Measurements from ENCODE around the gene PTEN. TPM values are rescaled to one million over a fixed set of nuclear protein-coding genes. Genes with fewer than 3 reads are reported as not detected.

The PTEN gene
- total RNA-seq, 1 experiment from 2014 or later: 281 TPM

- no peak overlapping the region for H3K27ac ChIP-seq (ENCODE audit: low read length)
- H3K9me3 ChIP-seq (ENCODE audit: low read length): no peaks in the 10 kb centered on the region
- no peaks in the 10 kb centered on the region for H3K36me3 ChIP-seq (ENCODE audit: insufficient read depth, low read length)
- no peak overlapping the region for H3K4me2 ChIP-seq (ENCODE audit: low read depth, low read length, poor library complexity, severe bottlenecking)
- H3K79me2 ChIP-seq (ENCODE audit: low read length): no peaks in the 10 kb centered on the region
- peak; percentile 23 for DNase-seq
- H4K20me1 ChIP-seq (ENCODE audit: insufficient read depth, low read depth, low read length): no peaks in the 10 kb centered on the region
- H3K4me3 ChIP-seq (ENCODE audit: low read length): no peak overlapping the region
- H3K9ac ChIP-seq (ENCODE audit: low read length): no peak overlapping the region
- no peaks in the 10 kb centered on the region for H3K27me3 ChIP-seq (ENCODE audit: low read length)
- no peaks in the 10 kb centered on the region for H3K4me1 ChIP-seq (ENCODE audit: low read length)
- no peak overlapping the region for H2AFZ ChIP-seq (ENCODE audit: low read length)
- no peaks in the 10 kb centered on the region for H3K9me2 ChIP-seq (replicated peaks; ENCODE audit: insufficient read depth, low read length)
These were observed 123.8 kb downstream of the PTEN start for GRCh38 chr10:87987206-87987605.

- no peaks in the 10 kb centered on the region for H4K20me1 ChIP-seq (ENCODE audit: insufficient read depth, low read depth, low read length)
- no peaks in the 10 kb centered on the region for H3K9me2 ChIP-seq (replicated peaks; ENCODE audit: insufficient read depth, low read length)
- no peaks in the 10 kb centered on the region for H3K79me2 ChIP-seq (ENCODE audit: low read length)
- H2AFZ ChIP-seq (ENCODE audit: low read length): no peak overlapping the region
- no peaks in the 10 kb centered on the region for H3K4me1 ChIP-seq (ENCODE audit: low read length)
- no peaks in the 10 kb centered on the region for H3K36me3 ChIP-seq (ENCODE audit: insufficient read depth, low read length)
- no peaks in the 10 kb centered on the region for H3K27me3 ChIP-seq (ENCODE audit: low read length)
- no peak overlapping the region for H3K9ac ChIP-seq (ENCODE audit: low read length)
- H3K4me2 ChIP-seq (ENCODE audit: low read depth, low read length, poor library complexity, severe bottlenecking): no peak overlapping the region
- no peak for DNase-seq
- no peaks in the 10 kb centered on the region for H3K9me3 ChIP-seq (ENCODE audit: low read length)
- no peak overlapping the region for H3K4me3 ChIP-seq (ENCODE audit: low read length)
- no peak overlapping the region for H3K27ac ChIP-seq (ENCODE audit: low read length)
These were observed 128.5 kb downstream of the PTEN start for GRCh38 chr10:87991946-87992345.

DNA sequence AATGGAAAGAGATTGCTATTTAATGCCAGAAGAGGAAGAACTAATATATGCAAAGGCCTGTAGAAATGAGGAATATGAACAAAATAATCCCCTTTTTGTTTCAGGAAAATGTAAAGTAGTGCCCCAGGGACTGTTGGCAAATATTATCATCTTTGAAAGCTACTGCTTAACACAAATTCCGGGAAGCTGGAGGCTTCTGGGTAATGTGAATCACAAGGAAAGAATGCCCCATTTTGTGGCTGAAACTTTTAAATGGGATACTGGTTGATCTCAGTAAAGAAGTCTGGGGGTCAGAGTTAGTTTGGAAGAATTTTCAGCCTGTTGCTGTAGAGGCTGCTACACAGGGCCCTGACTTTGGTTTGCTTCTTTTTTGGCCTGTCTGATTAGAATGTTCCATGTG is 141.0 kb downstream of the PTEN start:
- H3K4me3 ChIP-seq (ENCODE audit: low read length): no peak overlapping the region
- no peaks in the 10 kb centered on the region for H3K36me3 ChIP-seq (ENCODE audit: insufficient read depth, low read length)
- no peak overlapping the region for H3K4me2 ChIP-seq (ENCODE audit: low read depth, low read length, poor library complexity, severe bottlenecking)
- no peaks in the 10 kb centered on the region for H3K27me3 ChIP-seq (ENCODE audit: low read length)
- H3K9me3 ChIP-seq (ENCODE audit: low read length): no peaks in the 10 kb centered on the region
- no peaks in the 10 kb centered on the region for H4K20me1 ChIP-seq (ENCODE audit: insufficient read depth, low read depth, low read length)
- H3K9ac ChIP-seq (ENCODE audit: low read length): no peak overlapping the region
- no peak for DNase-seq
- H3K4me1 ChIP-seq (ENCODE audit: low read length): no peaks in the 10 kb centered on the region
- H3K27ac ChIP-seq (ENCODE audit: low read length): no peak overlapping the region
- no peaks in the 10 kb centered on the region for H3K79me2 ChIP-seq (ENCODE audit: low read length)
- H3K9me2 ChIP-seq (replicated peaks; ENCODE audit: insufficient read depth, low read length): no peaks in the 10 kb centered on the region
- H2AFZ ChIP-seq (ENCODE audit: low read length): no peak overlapping the region

DNA sequence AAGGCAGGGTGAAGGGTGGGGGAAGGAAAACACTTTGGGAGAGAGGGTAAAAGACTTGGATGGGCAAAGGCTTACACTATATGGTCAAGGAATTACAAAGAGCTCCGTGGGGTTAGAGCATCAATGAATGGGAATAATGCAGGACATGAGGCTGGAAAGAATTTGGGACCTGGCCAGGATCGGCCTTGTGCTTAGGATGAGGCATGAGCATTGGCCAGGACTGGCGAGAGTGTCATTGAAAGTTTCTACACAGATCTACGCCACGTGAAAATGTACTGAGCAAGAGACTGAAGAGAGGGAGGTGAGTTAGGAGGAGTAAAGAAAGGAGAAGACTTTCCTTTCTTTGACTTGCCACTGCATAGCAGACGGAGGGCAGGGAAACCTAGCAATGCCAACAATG is 142.8 kb downstream of the PTEN start:
- no peaks in the 10 kb centered on the region for H3K36me3 ChIP-seq (ENCODE audit: insufficient read depth, low read length)

DNA sequence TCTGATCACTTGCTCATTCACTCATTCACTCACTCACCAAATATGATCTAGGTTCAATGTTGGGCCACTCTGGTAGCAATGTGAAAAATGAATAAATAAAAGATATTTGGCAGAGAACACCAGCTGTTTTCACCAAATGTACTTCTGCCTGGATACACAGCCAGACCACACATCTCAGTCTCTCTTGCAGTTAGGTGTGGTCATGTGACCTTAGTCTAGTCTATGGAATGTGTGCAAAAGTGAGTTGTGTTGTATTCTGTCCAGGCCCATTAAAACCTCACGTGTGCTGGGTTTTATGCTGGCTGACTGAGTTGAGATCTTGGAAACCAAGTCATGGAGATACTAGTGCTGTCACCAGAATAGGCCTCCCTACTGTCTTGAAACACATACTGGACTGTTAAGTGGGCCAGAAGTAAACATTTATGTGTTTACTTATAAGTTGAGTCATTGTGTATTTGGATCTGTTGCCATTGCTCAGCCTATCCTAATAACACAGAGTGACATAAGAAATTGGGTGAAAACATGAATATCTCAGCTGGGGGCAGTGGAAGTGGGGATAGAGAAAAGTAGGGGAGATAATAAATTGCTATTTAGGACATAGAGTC is 145.5 kb downstream of the PTEN start:
- Histone ChIP-seq H3K79me2 (ENCODE audit: low read length) (no peaks in the 10 kb centered on the region), H3K4me3 (ENCODE audit: low read length) (no peak overlapping the region), H3K9ac (ENCODE audit: low read length) (no peak overlapping the region), H3K4me2 (ENCODE audit: low read depth, low read length, poor library complexity, severe bottlenecking) (no peak overlapping the region), H2AFZ (ENCODE audit: low read length) (no peak overlapping the region), H3K4me1 (ENCODE audit: low read length) (no peaks in the 10 kb centered on the region), H3K9me3 (ENCODE audit: low read length) (no peaks in the 10 kb centered on the region), H3K27me3 (ENCODE audit: low read length) (no peaks in the 10 kb centered on the region), H3K9me2 (replicated peaks; ENCODE audit: insufficient read depth, low read length) (no peaks in the 10 kb centered on the region), H3K36me3 (ENCODE audit: insufficient read depth, low read length) (no peaks in the 10 kb centered on the region), H4K20me1 (ENCODE audit: insufficient read depth, low read depth, low read length) (no peaks in the 10 kb centered on the region), H3K27ac (ENCODE audit: low read length) (no peak overlapping the region)
- no peak for DNase-seq

More for the DNA sequence above, 142.8 kb downstream of the PTEN start:
- H3K27me3 ChIP-seq (ENCODE audit: low read length): no peaks in the 10 kb centered on the region
- no peaks in the 10 kb centered on the region for H4K20me1 ChIP-seq (ENCODE audit: insufficient read depth, low read depth, low read length)
- no peak overlapping the region for H3K27ac ChIP-seq (ENCODE audit: low read length)
- no peak overlapping the region for H3K4me2 ChIP-seq (ENCODE audit: low read depth, low read length, poor library complexity, severe bottlenecking)
- H2AFZ ChIP-seq (ENCODE audit: low read length): no peak overlapping the region
- H3K4me1 ChIP-seq (ENCODE audit: low read length): no peaks in the 10 kb centered on the region
- no peaks in the 10 kb centered on the region for H3K9me3 ChIP-seq (ENCODE audit: low read length)
- H3K79me2 ChIP-seq (ENCODE audit: low read length): no peaks in the 10 kb centered on the region
- H3K9me2 ChIP-seq (replicated peaks; ENCODE audit: insufficient read depth, low read length): no peaks in the 10 kb centered on the region
- H3K4me3 ChIP-seq (ENCODE audit: low read length): no peak overlapping the region
- H3K9ac ChIP-seq (ENCODE audit: low read length): no peak overlapping the region
- DNase-seq: no peak

GRCh38 chr10:88012641-88013040 is 149.2 kb downstream of the PTEN start:
- H3K27me3 ChIP-seq (ENCODE audit: low read length): no peaks in the 10 kb centered on the region
- DNase-seq: no peak
- H2AFZ ChIP-seq (ENCODE audit: low read length): peak overlapping the region; percentile 36; the same call in 1 of the 2 replicates
- H4K20me1 ChIP-seq (ENCODE audit: insufficient read depth, low read depth, low read length): no peaks in the 10 kb centered on the region
- no peak overlapping the region for H3K4me3 ChIP-seq (ENCODE audit: low read length)
- H3K36me3 ChIP-seq (ENCODE audit: insufficient read depth, low read length): no peaks in the 10 kb centered on the region
- H3K4me1 ChIP-seq (ENCODE audit: low read length): no peaks in the 10 kb centered on the region
- no peak overlapping the region for H3K27ac ChIP-seq (ENCODE audit: low read length)
- no peak overlapping the region for H3K4me2 ChIP-seq (ENCODE audit: low read depth, low read length, poor library complexity, severe bottlenecking)
- no peaks in the 10 kb centered on the region for H3K9me2 ChIP-seq (replicated peaks; ENCODE audit: insufficient read depth, low read length)
- H3K9ac ChIP-seq (ENCODE audit: low read length): no peak overlapping the region
- no peaks in the 10 kb centered on the region for H3K79me2 ChIP-seq (ENCODE audit: low read length)
- no peaks in the 10 kb centered on the region for H3K9me3 ChIP-seq (ENCODE audit: low read length)

DNA sequence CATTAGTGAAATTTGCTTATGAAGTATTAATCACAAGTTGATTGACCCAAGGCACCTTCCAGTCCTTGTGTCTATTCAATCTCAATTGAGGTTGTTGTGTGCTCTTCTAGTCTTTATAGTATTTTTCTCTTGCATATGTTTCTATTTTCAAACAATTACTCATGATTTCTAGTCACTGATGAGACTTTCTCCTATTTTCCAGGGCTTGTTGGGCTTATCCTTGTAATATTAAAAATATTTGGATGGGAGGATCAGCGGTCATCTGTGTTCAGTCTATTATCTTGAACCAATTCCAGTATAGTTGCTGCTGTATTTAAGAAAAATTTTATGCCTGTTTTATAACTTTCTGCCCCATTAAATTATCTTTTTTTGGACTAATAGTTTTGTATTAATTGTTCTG is 154.4 kb downstream of the PTEN start:
- H3K27me3 ChIP-seq (ENCODE audit: low read length): no peaks in the 10 kb centered on the region
- no peaks in the 10 kb centered on the region for H3K36me3 ChIP-seq (ENCODE audit: insufficient read depth, low read length)
- H3K79me2 ChIP-seq (ENCODE audit: low read length): no peaks in the 10 kb centered on the region
- H3K4me3 ChIP-seq (ENCODE audit: low read length): no peak overlapping the region
- no peaks in the 10 kb centered on the region for H3K9me3 ChIP-seq (ENCODE audit: low read length)
- H4K20me1 ChIP-seq (ENCODE audit: insufficient read depth, low read depth, low read length): no peaks in the 10 kb centered on the region
- H3K4me1 ChIP-seq (ENCODE audit: low read length): no peaks in the 10 kb centered on the region
- H3K9me2 ChIP-seq (replicated peaks; ENCODE audit: insufficient read depth, low read length): no peaks in the 10 kb centered on the region
- no peak for DNase-seq
- no peak overlapping the region for H2AFZ ChIP-seq (ENCODE audit: low read length)
- H3K9ac ChIP-seq (ENCODE audit: low read length): no peak overlapping the region
- H3K27ac ChIP-seq (ENCODE audit: low read length): no peak overlapping the region
- H3K4me2 ChIP-seq (ENCODE audit: low read depth, low read length, poor library complexity, severe bottlenecking): no peak overlapping the region

GRCh38 chr10:88019753-88020152 is 156.3 kb downstream of the PTEN start:
- no peak for DNase-seq
- Histone ChIP-seq H2AFZ (ENCODE audit: low read length) (no peak overlapping the region), H3K9ac (ENCODE audit: low read length) (no peak overlapping the region), H3K9me2 (replicated peaks; ENCODE audit: insufficient read depth, low read length) (no peaks in the 10 kb centered on the region), H3K27me3 (ENCODE audit: low read length) (no peaks in the 10 kb centered on the region), H3K4me3 (ENCODE audit: low read length) (no peak overlapping the region), H3K27ac (ENCODE audit: low read length) (no peak overlapping the region), H3K4me2 (ENCODE audit: low read depth, low read length, poor library complexity, severe bottlenecking) (no peak overlapping the region), H3K36me3 (ENCODE audit: insufficient read depth, low read length) (no peaks in the 10 kb centered on the region), H3K79me2 (ENCODE audit: low read length) (no peaks in the 10 kb centered on the region), H3K9me3 (ENCODE audit: low read length) (no peaks in the 10 kb centered on the region), H4K20me1 (ENCODE audit: insufficient read depth, low read depth, low read length) (no peaks in the 10 kb centered on the region), H3K4me1 (ENCODE audit: low read length) (no peaks in the 10 kb centered on the region)

Measured in Karpas-422 (cell line).